ENCODE data around the gene PLCL2. TPM values are rescaled to one million over a fixed set of nuclear protein-coding genes. Genes with fewer than 3 reads are reported as not detected.

Gene PLCL2
- total and polyA plus RNA-seq, 2 experiments from 2014 or later: 1.6 to 9.7 TPM

DNA sequence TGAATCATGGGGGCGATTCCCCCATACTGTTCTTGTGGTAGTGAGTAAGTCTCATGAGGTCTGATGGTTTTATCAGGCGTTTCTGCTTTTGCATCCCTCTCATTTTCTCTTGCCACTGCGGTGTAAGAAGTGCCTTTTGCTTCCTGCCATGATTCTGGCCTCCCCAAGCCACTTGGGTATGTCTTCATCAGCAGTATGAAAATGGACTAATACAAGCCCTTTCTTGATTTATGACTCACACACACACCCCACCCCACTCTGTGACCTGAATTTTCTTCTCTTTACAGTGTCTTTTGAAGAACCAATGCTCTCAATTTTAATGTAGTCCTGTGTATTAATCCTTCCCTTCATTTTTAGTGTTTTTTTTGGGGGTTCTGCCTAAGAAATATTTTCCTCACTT lies 244.8 kb downstream of the PLCL2 start (continued):
- TF ChIP-seq, protein P1, sequence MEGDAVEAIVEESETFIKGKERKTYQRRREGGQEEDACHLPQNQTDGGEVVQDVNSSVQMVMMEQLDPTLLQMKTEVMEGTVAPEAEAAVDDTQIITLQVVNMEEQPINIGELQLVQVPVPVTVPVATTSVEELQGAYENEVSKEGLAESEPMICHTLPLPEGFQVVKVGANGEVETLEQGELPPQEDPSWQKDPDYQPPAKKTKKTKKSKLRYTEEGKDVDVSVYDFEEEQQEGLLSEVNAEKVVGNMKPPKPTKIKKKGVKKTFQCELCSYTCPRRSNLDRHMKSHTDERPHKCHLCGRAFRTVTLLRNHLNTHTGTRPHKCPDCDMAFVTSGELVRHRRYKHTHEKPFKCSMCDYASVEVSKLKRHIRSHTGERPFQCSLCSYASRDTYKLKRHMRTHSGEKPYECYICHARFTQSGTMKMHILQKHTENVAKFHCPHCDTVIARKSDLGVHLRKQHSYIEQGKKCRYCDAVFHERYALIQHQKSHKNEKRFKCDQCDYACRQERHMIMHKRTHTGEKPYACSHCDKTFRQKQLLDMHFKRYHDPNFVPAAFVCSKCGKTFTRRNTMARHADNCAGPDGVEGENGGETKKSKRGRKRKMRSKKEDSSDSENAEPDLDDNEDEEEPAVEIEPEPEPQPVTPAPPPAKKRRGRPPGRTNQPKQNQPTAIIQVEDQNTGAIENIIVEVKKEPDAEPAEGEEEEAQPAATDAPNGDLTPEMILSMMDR (conservative IDR thresholded peaks at IDR 0.05; ENCODE audit: low read depth in 2 of 2): no peak

DNA sequence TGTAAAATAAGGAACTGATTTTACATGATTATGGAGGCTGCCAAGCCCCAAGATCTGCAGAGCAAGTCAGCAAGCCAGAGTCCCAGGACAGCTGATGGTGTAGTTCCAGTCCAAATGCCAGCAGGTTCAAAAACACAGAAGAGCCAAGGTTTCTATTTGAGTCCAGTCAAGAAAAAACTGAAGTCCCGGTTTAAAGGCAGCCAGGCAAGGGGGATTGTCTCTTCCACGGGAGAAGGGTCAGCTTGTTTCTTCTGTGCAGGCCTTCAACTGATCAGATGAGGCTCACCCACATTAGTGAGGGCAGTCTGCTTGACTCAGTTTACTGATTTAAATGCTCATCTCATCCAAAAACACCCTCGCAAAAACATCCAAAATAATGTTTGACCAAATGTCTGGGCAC lies 246.2 kb downstream of the PLCL2 start:
- Histone ChIP-seq H2AFZ (no peak overlapping the region), H3K4me2 (no peak overlapping the region), H3K27me3 (ENCODE audit: insufficient read depth) (no peaks in the 10 kb centered on the region), H3K79me2 (replicated peaks; ENCODE audit: insufficient read depth) (no peaks in the 10 kb centered on the region), H3F3A (replicated peaks; ENCODE audit: low read depth) (no peaks in the 10 kb centered on the region), H4K20me1 (replicated peaks; ENCODE audit: insufficient read depth) (no peaks in the 10 kb centered on the region), H3K9me2 (ENCODE audit: insufficient read depth) (peaks cover 13% of the 10 kb centered on the region), H3K4me3 (no peak overlapping the region), H3K36me3 (ENCODE audit: insufficient read depth) (no peaks in the 10 kb centered on the region; the same call in 1 of the 2 replicates), H3K27ac (ENCODE audit: low read depth) (no peak overlapping the region), H3K4me1 (ENCODE audit: insufficient read depth) (no peaks in the 10 kb centered on the region)
- Mint-ChIP-seq H3K4me3 (no peak overlapping the region), H3K27ac (no peak overlapping the region), H3K27me3 (ENCODE audit: insufficient read depth, low read depth, poor library complexity) (peaks cover 2% of the 10 kb centered on the region), H3K4me1 (no peaks in the 10 kb centered on the region), H3K36me3 (ENCODE audit: low read depth) (peaks cover 4% of the 10 kb centered on the region), H3K9me3 (peaks cover 15% of the 10 kb centered on the region; the same call in 2 of the 3 replicates)
- ATAC-seq (no peak), DNase-seq (ENCODE audit: low spot score) (no peak)
- no peak for TF ChIP-seq JUNB (IDR thresholded peaks at IDR 0.05; ENCODE audit: unreplicated experiment)

DNA sequence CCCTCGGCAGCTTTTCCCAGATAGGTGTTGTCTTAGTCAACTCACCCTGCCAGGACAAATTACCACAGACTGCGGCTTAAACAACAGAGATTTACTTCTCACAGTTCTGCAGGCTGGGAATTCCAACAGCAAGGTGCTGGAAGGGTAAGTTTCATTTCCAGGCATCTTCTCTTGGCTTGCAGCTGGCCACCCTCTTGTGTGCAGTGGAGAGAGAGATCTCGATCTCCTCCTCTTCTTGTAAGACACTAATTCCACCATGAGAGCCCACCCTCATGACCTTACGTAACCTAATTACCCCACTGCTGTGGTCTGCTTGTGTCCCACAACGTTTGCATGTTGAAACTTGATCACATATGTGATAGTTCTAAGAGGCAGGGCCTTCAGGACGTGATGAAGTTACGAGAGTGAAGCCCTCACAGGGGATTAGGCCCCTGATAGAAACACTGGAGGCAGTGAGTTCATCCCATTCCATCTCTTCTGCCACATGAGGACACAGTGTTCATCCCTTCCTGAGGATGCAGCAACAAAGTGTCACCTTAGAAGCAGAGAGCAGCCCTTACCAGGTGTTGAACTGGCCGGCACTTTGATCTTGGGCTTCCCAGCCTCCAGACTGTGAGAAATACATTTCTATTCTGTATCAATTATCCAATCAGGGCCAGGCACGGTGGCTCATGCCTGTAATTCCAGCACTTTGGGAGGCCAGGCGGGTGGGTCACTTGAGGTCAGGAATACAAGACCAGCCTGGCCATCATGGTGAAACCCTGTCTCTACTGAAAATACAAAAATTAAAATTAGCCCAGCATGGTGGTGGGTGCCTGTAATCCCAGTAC lies 247.7 kb downstream of the PLCL2 start:
- Histone ChIP-seq H3K4me1 (ENCODE audit: insufficient read depth) (no peaks in the 10 kb centered on the region), H3K4me3 (no peak overlapping the region), H3K79me2 (replicated peaks; ENCODE audit: insufficient read depth) (no peaks in the 10 kb centered on the region), H4K20me1 (replicated peaks; ENCODE audit: insufficient read depth) (no peaks in the 10 kb centered on the region), H3K27ac (ENCODE audit: low read depth) (no peak overlapping the region), H2AFZ (no peak overlapping the region), H3K27me3 (ENCODE audit: insufficient read depth) (no peaks in the 10 kb centered on the region), H3K36me3 (ENCODE audit: insufficient read depth) (no peaks in the 10 kb centered on the region; the same call in 1 of the 2 replicates), H3F3A (replicated peaks; ENCODE audit: low read depth) (no peaks in the 10 kb centered on the region), H3K9me2 (ENCODE audit: insufficient read depth) (peaks cover 9% of the 10 kb centered on the region), H3K4me2 (no peak overlapping the region)
- Mint-ChIP-seq H3K36me3 (ENCODE audit: low read depth) (peaks cover 4% of the 10 kb centered on the region), H3K27me3 (ENCODE audit: insufficient read depth, low read depth, poor library complexity) (peaks cover 2% of the 10 kb centered on the region), H3K27ac (no peak overlapping the region), H3K4me3 (no peak overlapping the region), H3K4me1 (no peaks in the 10 kb centered on the region), H3K9me3 (peaks cover 15% of the 10 kb centered on the region; the same call in 2 of the 3 replicates)
- ATAC-seq (no peak), DNase-seq (ENCODE audit: low spot score) (no peak)
- TF ChIP-seq, protein P2, sequence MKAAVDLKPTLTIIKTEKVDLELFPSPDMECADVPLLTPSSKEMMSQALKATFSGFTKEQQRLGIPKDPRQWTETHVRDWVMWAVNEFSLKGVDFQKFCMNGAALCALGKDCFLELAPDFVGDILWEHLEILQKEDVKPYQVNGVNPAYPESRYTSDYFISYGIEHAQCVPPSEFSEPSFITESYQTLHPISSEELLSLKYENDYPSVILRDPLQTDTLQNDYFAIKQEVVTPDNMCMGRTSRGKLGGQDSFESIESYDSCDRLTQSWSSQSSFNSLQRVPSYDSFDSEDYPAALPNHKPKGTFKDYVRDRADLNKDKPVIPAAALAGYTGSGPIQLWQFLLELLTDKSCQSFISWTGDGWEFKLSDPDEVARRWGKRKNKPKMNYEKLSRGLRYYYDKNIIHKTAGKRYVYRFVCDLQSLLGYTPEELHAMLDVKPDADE (IDR thresholded peaks at IDR 0.05): no peak
- TF ChIP-seq, protein P1 (conservative IDR thresholded peaks at IDR 0.05; ENCODE audit: low read depth in 2 of 2): no peak
- TF ChIP-seq ZNF331 (CRISPR knock-in tag; IDR thresholded peaks at IDR 0.05; ENCODE audit: low read depth) (no peak), POLR2AphosphoS5 (IDR thresholded peaks at IDR 0.05; ENCODE audit: low read depth) (no peak), STAT1 (IDR thresholded peaks at IDR 0.05; ENCODE audit: unreplicated experiment) (no peak), ZNF114 (CRISPR knock-in tag; IDR thresholded peaks at IDR 0.05) (no peak), EZH2phosphoT487 (IDR thresholded peaks at IDR 0.05; ENCODE audit: unreplicated experiment) (no peak), NANOG (IDR thresholded peaks at IDR 0.05; ENCODE audit: borderline replicate concordance) (no peak)
- TF ChIP-seq, protein P3, sequence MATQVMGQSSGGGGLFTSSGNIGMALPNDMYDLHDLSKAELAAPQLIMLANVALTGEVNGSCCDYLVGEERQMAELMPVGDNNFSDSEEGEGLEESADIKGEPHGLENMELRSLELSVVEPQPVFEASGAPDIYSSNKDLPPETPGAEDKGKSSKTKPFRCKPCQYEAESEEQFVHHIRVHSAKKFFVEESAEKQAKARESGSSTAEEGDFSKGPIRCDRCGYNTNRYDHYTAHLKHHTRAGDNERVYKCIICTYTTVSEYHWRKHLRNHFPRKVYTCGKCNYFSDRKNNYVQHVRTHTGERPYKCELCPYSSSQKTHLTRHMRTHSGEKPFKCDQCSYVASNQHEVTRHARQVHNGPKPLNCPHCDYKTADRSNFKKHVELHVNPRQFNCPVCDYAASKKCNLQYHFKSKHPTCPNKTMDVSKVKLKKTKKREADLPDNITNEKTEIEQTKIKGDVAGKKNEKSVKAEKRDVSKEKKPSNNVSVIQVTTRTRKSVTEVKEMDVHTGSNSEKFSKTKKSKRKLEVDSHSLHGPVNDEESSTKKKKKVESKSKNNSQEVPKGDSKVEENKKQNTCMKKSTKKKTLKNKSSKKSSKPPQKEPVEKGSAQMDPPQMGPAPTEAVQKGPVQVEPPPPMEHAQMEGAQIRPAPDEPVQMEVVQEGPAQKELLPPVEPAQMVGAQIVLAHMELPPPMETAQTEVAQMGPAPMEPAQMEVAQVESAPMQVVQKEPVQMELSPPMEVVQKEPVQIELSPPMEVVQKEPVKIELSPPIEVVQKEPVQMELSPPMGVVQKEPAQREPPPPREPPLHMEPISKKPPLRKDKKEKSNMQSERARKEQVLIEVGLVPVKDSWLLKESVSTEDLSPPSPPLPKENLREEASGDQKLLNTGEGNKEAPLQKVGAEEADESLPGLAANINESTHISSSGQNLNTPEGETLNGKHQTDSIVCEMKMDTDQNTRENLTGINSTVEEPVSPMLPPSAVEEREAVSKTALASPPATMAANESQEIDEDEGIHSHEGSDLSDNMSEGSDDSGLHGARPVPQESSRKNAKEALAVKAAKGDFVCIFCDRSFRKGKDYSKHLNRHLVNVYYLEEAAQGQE (IDR thresholded peaks at IDR 0.05; ENCODE audit: unreplicated experiment): no peak

Data from GM23338 (cell line).